Measurements from ENCODE around the gene TMEM179. TPM values are rescaled to one million over a fixed set of nuclear protein-coding genes. Genes with fewer than 3 reads are reported as not detected.

TMEM179 gene
- total and polyA plus RNA-seq, 2 experiments from 2014 or later: not detected

DNA sequence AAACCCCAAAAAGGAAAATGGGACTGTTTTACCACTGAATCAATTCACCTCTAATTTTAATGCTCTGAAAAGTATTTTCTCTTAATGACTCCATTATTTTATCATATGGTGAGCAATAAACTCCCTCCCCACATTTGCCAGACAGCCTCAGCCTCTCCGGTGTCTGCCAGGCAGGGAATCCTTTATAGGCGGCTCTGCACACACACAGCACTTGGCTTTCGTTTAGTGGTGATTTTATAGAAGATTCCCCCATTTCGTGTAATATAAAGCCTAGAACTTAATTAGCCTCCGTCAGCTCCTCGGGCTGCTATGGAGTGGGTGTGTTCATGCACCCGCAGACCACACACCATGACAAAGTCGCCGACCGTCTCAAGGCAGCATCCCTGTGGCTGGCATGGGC, 35.1 kb downstream of the TMEM179 start:
- Histone ChIP-seq H2AFZ (no peak overlapping the region), H3F3A (ENCODE audit: insufficient read depth) (no peaks in the 10 kb centered on the region), H3K9me2 (ENCODE audit: insufficient read depth) (no peaks in the 10 kb centered on the region), H3K36me3 (ENCODE audit: low read depth) (no peaks in the 10 kb centered on the region), H3K9ac (no peak overlapping the region), H3K27ac (no peak overlapping the region), H3K79me2 (ENCODE audit: insufficient read depth) (no peaks in the 10 kb centered on the region), H3K4me3 (no peak overlapping the region), H4K20me1 (ENCODE audit: insufficient read depth) (no peaks in the 10 kb centered on the region), H3K4me2 (ENCODE audit: unreplicated experiment) (no peak overlapping the region), H3K9me3 (ENCODE audit: low read depth) (no peaks in the 10 kb centered on the region), H3K27me3 (replicated peaks; ENCODE audit: insufficient read depth) (peaks cover 10% of the 10 kb centered on the region), H3K4me1 (ENCODE audit: insufficient read depth) (no peaks in the 10 kb centered on the region)
- DNase-seq: no peak
- in situ Hi-C loops (cut with MboI): loop anchor here (10.0 kb wide), 1 partner anchor 435 kb away; the partner anchor contains the start of gene KIF26A
- TF ChIP-seq EZH2 (IDR thresholded peaks at IDR 0.05; ENCODE audit: insufficient read depth, poor library complexity, severe bottlenecking) (no peak), EZH2phosphoT487 (IDR thresholded peaks at IDR 0.05; ENCODE audit: insufficient read depth, low read depth) (no peak)
- WGBS, 2 experiments (ENCODE audit: low coverage in 1 of 2, low lambda C conversion rate in 2 of 2, missing lambda C conversion rate in 2 of 2): 6% methylated on average over 10 of the region's 10 CpGs

DNA sequence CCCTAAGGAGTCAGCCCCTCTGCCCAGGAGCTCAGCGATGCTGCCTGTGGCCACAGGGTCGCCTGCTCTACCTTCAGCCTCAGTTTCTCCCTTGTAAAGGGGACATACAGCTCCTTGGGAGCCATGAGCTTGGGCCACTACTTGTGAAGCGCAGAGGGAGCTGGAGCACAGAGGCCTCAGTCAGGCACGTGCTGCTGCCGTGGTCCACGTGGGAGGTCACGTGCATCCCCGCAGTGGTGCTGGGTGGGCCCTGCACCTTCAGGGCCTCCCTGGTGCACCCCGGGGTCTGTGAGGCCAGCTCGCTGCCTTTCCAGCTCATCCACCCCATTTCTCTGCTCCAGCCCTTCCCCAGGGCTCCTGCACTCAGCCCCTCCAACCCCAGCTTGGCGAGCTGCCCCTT, 36.0 kb downstream of the TMEM179 start:
- Histone ChIP-seq H3K9ac (no peak overlapping the region), H3K9me3 (ENCODE audit: low read depth) (no peaks in the 10 kb centered on the region), H3F3A (ENCODE audit: insufficient read depth) (no peaks in the 10 kb centered on the region), H3K27me3 (replicated peaks; ENCODE audit: insufficient read depth) (peaks cover 13% of the 10 kb centered on the region), H3K4me2 (ENCODE audit: unreplicated experiment) (no peak overlapping the region), H3K4me1 (ENCODE audit: insufficient read depth) (no peaks in the 10 kb centered on the region), H4K20me1 (ENCODE audit: insufficient read depth) (no peaks in the 10 kb centered on the region), H3K9me2 (ENCODE audit: insufficient read depth) (no peaks in the 10 kb centered on the region), H3K79me2 (ENCODE audit: insufficient read depth) (no peaks in the 10 kb centered on the region), H3K27ac (no peak overlapping the region), H3K36me3 (ENCODE audit: low read depth) (no peaks in the 10 kb centered on the region), H2AFZ (no peak overlapping the region), H3K4me3 (no peak overlapping the region)
- in situ Hi-C loops (cut with MboI): loop anchor here (10.0 kb wide), 1 partner anchor 434 kb away; the partner anchor contains the start of gene KIF26A
- WGBS, 2 experiments (ENCODE audit: low coverage in 1 of 2, low lambda C conversion rate in 2 of 2, missing lambda C conversion rate in 2 of 2): 30 to 33% methylated on average over 10 to 11 of the region's 11 CpGs
- DNase-seq: no peak
- TF ChIP-seq EZH2phosphoT487 (IDR thresholded peaks at IDR 0.05; ENCODE audit: insufficient read depth, low read depth) (no peak), EZH2 (IDR thresholded peaks at IDR 0.05; ENCODE audit: insufficient read depth, poor library complexity, severe bottlenecking) (no peak)

DNA sequence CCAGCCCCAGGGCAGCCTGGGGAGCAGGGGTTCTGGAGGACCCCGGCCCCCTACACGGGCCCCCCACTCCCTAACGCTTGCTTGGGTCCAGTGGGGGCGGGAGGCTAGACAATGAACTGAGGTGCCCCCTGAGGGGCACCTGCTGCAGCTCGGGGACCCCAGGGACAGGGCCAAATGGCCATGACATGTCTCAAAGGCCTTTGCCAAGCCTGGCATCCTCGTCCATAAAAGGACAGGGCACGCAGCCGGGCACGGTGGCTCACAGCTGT, 36.7 kb downstream of the TMEM179 start:
- Histone ChIP-seq H3K27me3 (replicated peaks; ENCODE audit: insufficient read depth) (peaks cover 13% of the 10 kb centered on the region), H3K4me2 (ENCODE audit: unreplicated experiment) (no peak overlapping the region)
- in situ Hi-C loops (cut with MboI): loop anchor here (10.0 kb wide), 1 partner anchor 433 kb away; the partner anchor contains the start of gene KIF26A

DNA sequence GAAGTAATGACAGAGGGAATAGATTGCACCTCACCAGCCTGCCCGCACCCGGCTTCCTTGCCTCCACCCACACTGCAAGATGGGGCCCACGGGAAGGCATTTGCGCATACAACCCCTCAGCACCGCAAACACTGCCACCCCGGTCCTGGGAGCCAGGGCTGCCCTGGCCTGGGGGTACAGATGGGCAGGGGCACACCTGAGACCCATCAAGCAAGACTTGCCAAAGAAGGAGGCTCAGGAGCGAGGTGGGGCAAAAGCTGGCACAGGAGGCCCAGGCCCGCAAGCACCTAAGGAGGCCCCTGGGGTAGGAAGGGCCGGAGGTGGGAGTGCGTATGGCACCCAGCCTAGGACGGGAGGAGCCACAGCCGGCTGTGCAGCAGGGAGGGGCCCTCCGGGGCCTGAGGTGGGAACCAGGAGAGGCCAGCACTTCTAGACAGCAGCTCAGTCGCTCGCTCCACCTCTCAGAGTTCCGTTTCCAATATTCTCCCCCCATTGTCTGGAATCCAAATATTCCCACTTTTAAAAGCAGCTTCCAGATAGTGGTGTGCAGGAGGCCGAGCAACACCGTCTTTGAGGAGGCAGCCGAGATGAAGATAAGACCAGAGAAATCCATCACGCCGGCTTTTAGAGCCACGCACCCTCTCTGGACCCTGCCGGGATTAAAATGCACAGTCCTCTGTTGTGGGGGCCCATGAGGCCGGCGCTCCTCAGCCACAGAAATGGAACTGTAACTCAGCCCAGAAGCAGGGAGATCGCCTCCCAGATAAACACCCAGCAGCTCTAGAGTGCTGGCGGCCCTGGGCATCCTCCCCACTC, 37.2 kb downstream of the TMEM179 start:
- no peak overlapping the region for H3K4me3 ChIP-seq
- H3K9me3 ChIP-seq (ENCODE audit: low read depth): no peaks in the 10 kb centered on the region
- H3K4me2 ChIP-seq (ENCODE audit: unreplicated experiment): no peak overlapping the region
- H2AFZ ChIP-seq: no peak overlapping the region
- in situ Hi-C loops (cut with MboI): loop anchor here (10.0 kb wide), 1 partner anchor 433 kb away; the partner anchor contains the start of gene KIF26A
- no peaks in the 10 kb centered on the region for H3K9me2 ChIP-seq (ENCODE audit: insufficient read depth)
- H3F3A ChIP-seq (ENCODE audit: insufficient read depth): no peaks in the 10 kb centered on the region
- H3K9ac ChIP-seq: no peak overlapping the region
- no peaks in the 10 kb centered on the region for H3K79me2 ChIP-seq (ENCODE audit: insufficient read depth)
- no peak for DNase-seq
- no peaks in the 10 kb centered on the region for H3K4me1 ChIP-seq (ENCODE audit: insufficient read depth)
- H3K27ac ChIP-seq: no peak overlapping the region
- peaks cover 13% of the 10 kb centered on the region for H3K27me3 ChIP-seq (replicated peaks; ENCODE audit: insufficient read depth)
- H3K36me3 ChIP-seq (ENCODE audit: low read depth): no peaks in the 10 kb centered on the region
- TF ChIP-seq EZH2phosphoT487 (IDR thresholded peaks at IDR 0.05; ENCODE audit: insufficient read depth, low read depth): no peak
- TF ChIP-seq EZH2 (IDR thresholded peaks at IDR 0.05; ENCODE audit: insufficient read depth, poor library complexity, severe bottlenecking): no peak
- no peaks in the 10 kb centered on the region for H4K20me1 ChIP-seq (ENCODE audit: insufficient read depth)
- WGBS, 2 experiments (ENCODE audit: low coverage in 1 of 2, low lambda C conversion rate in 2 of 2, missing lambda C conversion rate in 2 of 2): 33 to 35% methylated on average over 25 to 27 of the region's 27 CpGs

More for the DNA sequence above, 36.7 kb downstream of the TMEM179 start:
- H3K79me2 ChIP-seq (ENCODE audit: insufficient read depth): no peaks in the 10 kb centered on the region
- H3K4me3 ChIP-seq: no peak overlapping the region
- no peak overlapping the region for H3K9ac ChIP-seq
- no peak overlapping the region for H2AFZ ChIP-seq
- DNase-seq: no peak
- no peaks in the 10 kb centered on the region for H3K9me3 ChIP-seq (ENCODE audit: low read depth)
- no peaks in the 10 kb centered on the region for H3K9me2 ChIP-seq (ENCODE audit: insufficient read depth)
- no peaks in the 10 kb centered on the region for H3F3A ChIP-seq (ENCODE audit: insufficient read depth)
- no peaks in the 10 kb centered on the region for H4K20me1 ChIP-seq (ENCODE audit: insufficient read depth)
- WGBS, 2 experiments (ENCODE audit: low coverage in 1 of 2, low lambda C conversion rate in 2 of 2, missing lambda C conversion rate in 2 of 2): 41 to 67% methylated on average over 9 of the region's 9 CpGs
- H3K36me3 ChIP-seq (ENCODE audit: low read depth): no peaks in the 10 kb centered on the region
- no peaks in the 10 kb centered on the region for H3K4me1 ChIP-seq (ENCODE audit: insufficient read depth)
- TF ChIP-seq EZH2 (IDR thresholded peaks at IDR 0.05; ENCODE audit: insufficient read depth, poor library complexity, severe bottlenecking) (no peak), EZH2phosphoT487 (IDR thresholded peaks at IDR 0.05; ENCODE audit: insufficient read depth, low read depth) (no peak)
- H3K27ac ChIP-seq: no peak overlapping the region

Data from GM23248 (cell line).